22Rv1 (cell line): ENCODE results near the gene TMEM158.

ENCODE experiments used
- CTCF ChIP-seq: fragments of 450-650 bp; IDR thresholded peaks from 2 replicates; pipeline ENCODE4 v1.5.1; 2017; ENCODE audit warnings: mild to moderate bottlenecking
- ZFX ChIP-seq: fragments of 450-650 bp; IDR thresholded peaks from 2 replicates; pipeline ENCODE4 v1.6.1; 2017; ENCODE audit warnings: antibody characterized with exemption, borderline replicate concordance

GRCh38 chr3:45214061-45214680 is 11.9 kb downstream of the TMEM158 start:
- TF ChIP-seq CTCF (no peak), ZFX (no peak)
